ENCODE measurements around the gene TNFRSF25.

- TF ChIP-seq CTCF (conservative IDR thresholded peaks at IDR 0.05 in 1 of 2, IDR thresholded peaks at IDR 0.05 in 1 of 2; ENCODE audit: low read depth in 1 of 2, low read length in 2 of 2) (no peak), EZH2 (IDR thresholded peaks at IDR 0.05; ENCODE audit: low read length, missing control alignments) (no peak)
These were observed 19.3 kb downstream of the TNFRSF25 start for GRCh38 chr1:6446665-6447015.

Data from fibroblast of lung (primary cell).